Panc1 (cell line): Measurements from ENCODE around the gene CNDP1.

Experiments
- SIN3A ChIP-seq: IDR thresholded peaks from 2 replicates; pipeline ENCODE4 v1.6.1; 2012; ENCODE audit warnings: low read depth, mild to moderate bottlenecking, low read length, moderate library complexity, borderline replicate concordance; ENCODE audit not compliant: insufficient read depth
- TCF7L2 ChIP-seq: IDR thresholded peaks from 2 replicates; pipeline ENCODE4 v1.6.1; 2011; ENCODE audit warnings: mild to moderate bottlenecking, low read depth, low read length, inconsistent platforms
- TF ChIP-seq, protein P1 (sequence below): fragments of 450-650 bp; IDR thresholded peaks from 2 replicates; pipeline ENCODE4 v1.5.1; 2017; ENCODE audit warnings: mild to moderate bottlenecking
- TF ChIP-seq, protein P2 (sequence below), 2 experiments: IDR thresholded peaks; 2 replicates each; pipeline ENCODE4 v1.6.1; 2011 to 2012; ENCODE audit warnings: low read depth in 2 of 2, control low read depth in 1 of 2, low read length in 1 of 2, mild to moderate bottlenecking in 1 of 2, moderate library complexity in 1 of 2; ENCODE audit not compliant: insufficient read depth in 1 of 2

DNA sequence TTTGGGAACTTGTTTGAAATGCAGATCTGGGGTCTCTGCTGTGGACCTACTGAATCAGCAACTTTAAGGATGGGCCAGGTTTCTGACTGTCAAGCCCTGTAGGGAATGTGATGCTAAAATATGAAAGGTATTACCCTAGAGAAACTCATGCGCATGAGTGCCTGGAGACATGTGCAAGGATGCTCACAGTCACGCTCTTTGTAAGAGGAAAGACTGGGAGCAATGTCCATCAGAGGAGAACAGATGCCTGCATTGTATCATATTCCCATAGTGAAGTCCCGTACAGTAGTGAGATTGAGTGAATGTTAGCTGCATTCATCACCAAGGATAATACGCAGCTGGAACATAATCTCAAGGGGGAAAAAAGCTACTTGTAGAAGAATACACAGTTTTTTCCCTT is 77.5 kb downstream of the CNDP1 start:
- TF ChIP-seq, protein P1, sequence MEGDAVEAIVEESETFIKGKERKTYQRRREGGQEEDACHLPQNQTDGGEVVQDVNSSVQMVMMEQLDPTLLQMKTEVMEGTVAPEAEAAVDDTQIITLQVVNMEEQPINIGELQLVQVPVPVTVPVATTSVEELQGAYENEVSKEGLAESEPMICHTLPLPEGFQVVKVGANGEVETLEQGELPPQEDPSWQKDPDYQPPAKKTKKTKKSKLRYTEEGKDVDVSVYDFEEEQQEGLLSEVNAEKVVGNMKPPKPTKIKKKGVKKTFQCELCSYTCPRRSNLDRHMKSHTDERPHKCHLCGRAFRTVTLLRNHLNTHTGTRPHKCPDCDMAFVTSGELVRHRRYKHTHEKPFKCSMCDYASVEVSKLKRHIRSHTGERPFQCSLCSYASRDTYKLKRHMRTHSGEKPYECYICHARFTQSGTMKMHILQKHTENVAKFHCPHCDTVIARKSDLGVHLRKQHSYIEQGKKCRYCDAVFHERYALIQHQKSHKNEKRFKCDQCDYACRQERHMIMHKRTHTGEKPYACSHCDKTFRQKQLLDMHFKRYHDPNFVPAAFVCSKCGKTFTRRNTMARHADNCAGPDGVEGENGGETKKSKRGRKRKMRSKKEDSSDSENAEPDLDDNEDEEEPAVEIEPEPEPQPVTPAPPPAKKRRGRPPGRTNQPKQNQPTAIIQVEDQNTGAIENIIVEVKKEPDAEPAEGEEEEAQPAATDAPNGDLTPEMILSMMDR: no peak
- TF ChIP-seq TCF7L2: no peak
- TF ChIP-seq SIN3A: no peak
- TF ChIP-seq, protein P2, sequence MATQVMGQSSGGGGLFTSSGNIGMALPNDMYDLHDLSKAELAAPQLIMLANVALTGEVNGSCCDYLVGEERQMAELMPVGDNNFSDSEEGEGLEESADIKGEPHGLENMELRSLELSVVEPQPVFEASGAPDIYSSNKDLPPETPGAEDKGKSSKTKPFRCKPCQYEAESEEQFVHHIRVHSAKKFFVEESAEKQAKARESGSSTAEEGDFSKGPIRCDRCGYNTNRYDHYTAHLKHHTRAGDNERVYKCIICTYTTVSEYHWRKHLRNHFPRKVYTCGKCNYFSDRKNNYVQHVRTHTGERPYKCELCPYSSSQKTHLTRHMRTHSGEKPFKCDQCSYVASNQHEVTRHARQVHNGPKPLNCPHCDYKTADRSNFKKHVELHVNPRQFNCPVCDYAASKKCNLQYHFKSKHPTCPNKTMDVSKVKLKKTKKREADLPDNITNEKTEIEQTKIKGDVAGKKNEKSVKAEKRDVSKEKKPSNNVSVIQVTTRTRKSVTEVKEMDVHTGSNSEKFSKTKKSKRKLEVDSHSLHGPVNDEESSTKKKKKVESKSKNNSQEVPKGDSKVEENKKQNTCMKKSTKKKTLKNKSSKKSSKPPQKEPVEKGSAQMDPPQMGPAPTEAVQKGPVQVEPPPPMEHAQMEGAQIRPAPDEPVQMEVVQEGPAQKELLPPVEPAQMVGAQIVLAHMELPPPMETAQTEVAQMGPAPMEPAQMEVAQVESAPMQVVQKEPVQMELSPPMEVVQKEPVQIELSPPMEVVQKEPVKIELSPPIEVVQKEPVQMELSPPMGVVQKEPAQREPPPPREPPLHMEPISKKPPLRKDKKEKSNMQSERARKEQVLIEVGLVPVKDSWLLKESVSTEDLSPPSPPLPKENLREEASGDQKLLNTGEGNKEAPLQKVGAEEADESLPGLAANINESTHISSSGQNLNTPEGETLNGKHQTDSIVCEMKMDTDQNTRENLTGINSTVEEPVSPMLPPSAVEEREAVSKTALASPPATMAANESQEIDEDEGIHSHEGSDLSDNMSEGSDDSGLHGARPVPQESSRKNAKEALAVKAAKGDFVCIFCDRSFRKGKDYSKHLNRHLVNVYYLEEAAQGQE (IDR thresholded peaks at IDR 0.05; ENCODE audit: insufficient read depth in 1 of 2, low read depth in 2 of 2, low read length in 1 of 2): no peak
